Neuronal stem cell (in vitro differentiated cells): Measurements from ENCODE around the gene FOXQ1.
A peak's percentile ranks its signal among the peaks of the same experiment; 100 is the strongest.
"Not testable (repeated sequence)": the region's sequence is repeated elsewhere in the genome, so short reads cannot be mapped to it uniquely, and the experiment has no call there.

Experiments
- DNase-seq: peaks from one replicate; pipeline ENCODE4 v3.0.0-alpha.2; 2013; ENCODE audit warnings: low spot score
- H2AFZ ChIP-seq: one replicate; pipeline ENCODE4 v1.6.1; 2013; ENCODE audit warnings: mild to moderate bottlenecking, low read length, inconsistent platforms
- H2AK5ac ChIP-seq: 2 replicates; pipeline ENCODE4 v1.6.1; 2013; ENCODE audit warnings: low read depth, mild to moderate bottlenecking, inconsistent platforms, low read length, moderate library complexity, mixed read lengths
- H2BK120ac ChIP-seq: 2 replicates; pipeline ENCODE4 v1.6.1; 2013; ENCODE audit warnings: low read depth, mild to moderate bottlenecking, inconsistent platforms, low read length, moderate library complexity, mixed read lengths
- H2BK12ac ChIP-seq: one replicate; pipeline ENCODE4 v1.6.1; 2013; ENCODE audit warnings: low read length, inconsistent platforms
- H2BK15ac ChIP-seq: 2 replicates; pipeline ENCODE4 v1.6.1; 2013; ENCODE audit warnings: mild to moderate bottlenecking, low read length, inconsistent platforms, mixed read lengths
- H2BK5ac ChIP-seq: one replicate; pipeline ENCODE4 v1.6.1; 2013; ENCODE audit warnings: inconsistent platforms, mild to moderate bottlenecking, low read length, moderate library complexity
- H3K14ac ChIP-seq: one replicate; pipeline ENCODE4 v1.6.1; 2013; ENCODE audit warnings: low read length, inconsistent platforms
- H3K18ac ChIP-seq: 2 replicates; pipeline ENCODE4 v1.6.1; 2013; ENCODE audit warnings: low read length, inconsistent platforms
- H3K23ac ChIP-seq: 2 replicates; pipeline ENCODE4 v1.6.1; 2013; ENCODE audit warnings: low read depth, mild to moderate bottlenecking, mixed read lengths, low read length, inconsistent platforms; ENCODE audit not compliant: poor library complexity
- H3K27ac ChIP-seq: replicated peaks from 3 replicates; pipeline ENCODE4 v1.5.1; 2013; ENCODE audit warnings: low read length, inconsistent platforms
- H3K27me3 ChIP-seq, 3 experiments: 2 replicates each; pipeline ENCODE4 v1.6.1; 2013; ENCODE audit warnings: low read length in 3 of 3, mild to moderate bottlenecking in 2 of 3, inconsistent platforms in 1 of 3, low read depth in 1 of 3, mixed read lengths in 1 of 3, moderate library complexity in 1 of 3; ENCODE audit not compliant: control insufficient read depth in 3 of 3, insufficient read depth in 3 of 3
- H3K36me3 ChIP-seq, 2 donors: replicated peaks in 1 of 2; 2 replicates each; pipeline ENCODE4 v1.6.1; 2013; ENCODE audit warnings: low read length in 2 of 2; ENCODE audit not compliant: control insufficient read depth in 2 of 2, insufficient read depth in 2 of 2
- H3K4ac ChIP-seq: 2 replicates; pipeline ENCODE4 v1.6.1; 2013; ENCODE audit warnings: inconsistent platforms, mild to moderate bottlenecking, low read length, moderate library complexity
- H3K4me1 ChIP-seq, 2 donors: 1 replicate in 1 of 2; 2 replicates in 1 of 2; pipeline ENCODE4 v1.6.1; 2013; ENCODE audit warnings: low read length in 2 of 2, low read depth in 1 of 2; ENCODE audit not compliant: control insufficient read depth in 2 of 2, insufficient read depth in 1 of 2
- H3K4me2 ChIP-seq: one replicate; pipeline ENCODE4 v1.6.1; 2013; ENCODE audit warnings: mild to moderate bottlenecking, low read length, inconsistent platforms; ENCODE audit not compliant: insufficient read depth, poor library complexity, severe bottlenecking
- H3K4me3 ChIP-seq, 2 donors: 2 replicates each; pipeline ENCODE4 v1.5.1; 2013; ENCODE audit warnings: low read length in 2 of 2, mild to moderate bottlenecking in 2 of 2, inconsistent platforms in 1 of 2, moderate library complexity in 1 of 2
- H3K79me1 ChIP-seq: one replicate; pipeline ENCODE4 v1.6.1; 2013; ENCODE audit warnings: low read depth, mild to moderate bottlenecking, inconsistent platforms, low read length, moderate library complexity
- H3K9ac ChIP-seq: one replicate; pipeline ENCODE4 v1.6.1; 2013; ENCODE audit warnings: mild to moderate bottlenecking, low read depth, low read length, inconsistent platforms; ENCODE audit not compliant: poor library complexity
- H3K9me3 ChIP-seq, 2 donors: replicated peaks in 1 of 2; 2 replicates each; pipeline versions ENCODE3 to v1.6.1; 2013; ENCODE audit warnings: low read length in 2 of 2, mild to moderate bottlenecking in 2 of 2, inconsistent platforms in 1 of 2, low read depth in 1 of 2, mixed read lengths in 1 of 2, moderate library complexity in 1 of 2; ENCODE audit not compliant: control insufficient read depth in 2 of 2, insufficient read depth in 1 of 2
- H4K8ac ChIP-seq: one replicate; pipeline ENCODE4 v1.6.1; 2013; ENCODE audit warnings: low read depth, mild to moderate bottlenecking, inconsistent platforms, low read length, moderate library complexity
- H4K91ac ChIP-seq: one replicate; pipeline ENCODE4 v1.6.1; 2013; ENCODE audit warnings: low read length, low read depth, mild to moderate bottlenecking, inconsistent platforms; ENCODE audit not compliant: poor library complexity
- WGBS, 2 donors: extraction: QIAGEN DNeasy Blood & Tissue Kit; methylation state at CpG; one replicate each; pipeline ENCODE4 v1.1.7; 2013; ENCODE audit warnings: missing lambda C conversion rate in 2 of 2, mixed read lengths in 1 of 2; ENCODE audit not compliant: insufficient read length in 2 of 2, insufficient replicate concordance in 1 of 2; ENCODE audit errors: extremely low coverage in 2 of 2; 5-methylcytosine and 5-hydroxymethylcytosine counted together

Gene FOXQ1

GRCh38 chr6:1316489-1316971 is 4.6 kb downstream of the FOXQ1 start:
- Histone ChIP-seq H3K4me2 (peak overlapping the region; percentile 69), H2BK12ac (no peak overlapping the region), H3K27me3 (peaks cover 28 to 51% (median 47%) of the 10 kb centered on the region in 3 experiments), H3K4ac (no peak overlapping the region), H3K9ac (peak overlapping the region; percentile 3), H3K27ac (no peak overlapping the region), H3K36me3 (no peaks in the 10 kb centered on the region), H3K79me1 (peaks cover 1% of the 10 kb centered on the region), H3K18ac (peak overlapping the region; percentile 64), H2BK15ac (no peak overlapping the region), H2AFZ (peak overlapping the region; percentile 64), H3K14ac (no peak overlapping the region), H3K9me3 (no peaks in the 10 kb centered on the region), H3K4me1 (peaks cover 0 to 2% of the 10 kb centered on the region in 2 donors), H3K23ac (no peak overlapping the region), H3K4me3 (peak overlapping the region in 1 of 2 donors; percentile 4), H4K91ac (no peak overlapping the region), H4K8ac (no peak overlapping the region), H2BK5ac (no peak overlapping the region), H2BK120ac (no peak overlapping the region), H2AK5ac (no peak overlapping the region)
- DNase-seq, result no peak
- no CpG with 5 or more reads among the region's 35 CpGs for WGBS, 2 donors

DNA sequence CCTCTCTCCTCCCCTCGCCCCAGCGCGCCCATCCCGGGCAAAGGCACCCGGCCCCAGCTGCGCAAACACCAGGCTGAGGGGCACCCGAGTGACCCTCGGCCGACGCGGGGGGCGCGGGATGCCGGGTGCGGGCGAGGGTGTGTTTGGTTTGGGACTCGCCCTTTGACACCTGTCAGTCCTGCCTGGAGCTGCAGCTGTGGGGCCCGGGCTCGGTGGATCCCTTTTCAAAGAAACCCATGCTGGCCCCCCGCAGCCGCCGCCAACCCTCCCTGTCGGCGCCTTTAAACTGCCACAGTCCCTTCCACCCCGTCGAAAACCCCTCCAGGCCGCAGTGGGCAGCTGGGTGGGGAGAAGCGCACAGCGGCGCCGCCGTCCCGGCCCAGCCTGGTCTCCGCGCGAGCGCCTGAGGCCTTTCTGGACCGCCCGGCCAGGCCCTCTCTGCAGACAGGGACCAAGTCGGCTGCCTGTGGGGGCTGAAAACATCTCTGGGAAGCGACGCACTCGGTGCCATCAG is 5.5 kb downstream of the FOXQ1 start:
- Histone ChIP-seq H3K4me3 (no peak overlapping the region), H3K27me3 (peaks cover 21 to 43% (median 39%) of the 10 kb centered on the region in 3 experiments), H3K9ac (no peak overlapping the region), H3K36me3 (no peaks in the 10 kb centered on the region), H2AK5ac (no peak overlapping the region), H3K23ac (no peak overlapping the region), H4K91ac (no peak overlapping the region), H4K8ac (no peak overlapping the region), H2BK120ac (no peak overlapping the region), H2BK5ac (no peak overlapping the region), H3K4me2 (no peak overlapping the region), H3K4ac (no peak overlapping the region), H2BK12ac (no peak overlapping the region), H3K9me3 (no peaks in the 10 kb centered on the region), H3K18ac (no peak overlapping the region), H2BK15ac (no peak overlapping the region), H3K14ac (no peak overlapping the region), H3K4me1 (peaks cover 0 to 2% of the 10 kb centered on the region in 2 donors), H3K79me1 (peaks cover 1% of the 10 kb centered on the region), H3K27ac (no peak overlapping the region), H2AFZ (no peak overlapping the region)
- no peak for DNase-seq
- no CpG with 5 or more reads among the region's 43 CpGs for WGBS, 2 donors

- no peak overlapping the region for H2BK5ac ChIP-seq
- no peak overlapping the region for H2BK12ac ChIP-seq
- DNase-seq, result no peak
- H2AK5ac ChIP-seq, result no peak overlapping the region
- no peak overlapping the region for H3K23ac ChIP-seq
- H3K4ac ChIP-seq, result no peak overlapping the region
- no peak overlapping the region for H3K9ac ChIP-seq
- no peaks in the 10 kb centered on the region for H3K79me1 ChIP-seq
- no CpG with 5 or more reads among the region's 7 CpGs for WGBS, 2 donors
- no peaks in the 10 kb centered on the region for H3K36me3 ChIP-seq
- H2AFZ ChIP-seq, result no peak overlapping the region
- peaks cover 15 to 36% (median 32%) of the 10 kb centered on the region in 3 experiments for H3K27me3 ChIP-seq
- H3K14ac ChIP-seq, result no peak overlapping the region
- H4K8ac ChIP-seq, result no peak overlapping the region
- H3K9me3 ChIP-seq, result no peaks in the 10 kb centered on the region
- H4K91ac ChIP-seq, result no peak overlapping the region
- H3K4me3 ChIP-seq, result no peak overlapping the region
- no peak overlapping the region for H3K27ac ChIP-seq
- H3K4me1 ChIP-seq, result no peaks in the 10 kb centered on the region
- H2BK15ac ChIP-seq, result no peak overlapping the region
- no peak overlapping the region for H3K18ac ChIP-seq
- H2BK120ac ChIP-seq, result no peak overlapping the region
- no peak overlapping the region for H3K4me2 ChIP-seq
These were observed 6.1 kb downstream of the FOXQ1 start for GRCh38 chr6:1318036-1318435.

DNA sequence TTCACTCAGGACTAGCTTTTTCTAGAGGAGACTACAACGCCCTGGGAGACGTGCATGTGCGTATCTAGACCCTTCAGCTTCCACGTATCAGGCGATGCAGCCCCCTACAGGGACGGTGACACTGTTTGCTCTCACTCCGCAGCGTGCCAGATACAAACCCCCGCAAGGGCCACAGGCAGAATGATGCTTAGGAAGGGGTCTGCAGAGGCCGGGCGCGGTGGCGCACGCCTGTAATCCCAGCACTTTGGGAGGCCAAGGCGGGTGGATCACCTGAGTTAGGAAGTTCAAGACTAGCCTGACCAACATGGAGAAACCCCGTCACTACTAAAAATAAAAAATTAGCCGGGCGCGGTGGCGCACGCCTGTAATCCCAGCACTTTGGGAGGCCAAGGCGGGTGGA is 6.7 kb downstream of the FOXQ1 start:
- not testable (repeated sequence) for H3K27ac ChIP-seq, DNase-seq, H2BK120ac ChIP-seq, H2BK15ac ChIP-seq, H2AK5ac ChIP-seq, H3K4me3 ChIP-seq, H2BK12ac ChIP-seq, H3K9me3 ChIP-seq, H3K79me1 ChIP-seq, H2AFZ ChIP-seq, H4K91ac ChIP-seq, H3K4ac ChIP-seq, H3K23ac ChIP-seq, H4K8ac ChIP-seq, H2BK5ac ChIP-seq, H3K36me3 ChIP-seq, H3K4me1 ChIP-seq, H3K14ac ChIP-seq, H3K4me2 ChIP-seq, H3K9ac ChIP-seq, H3K18ac ChIP-seq
- no CpG with 5 or more reads among the region's 22 CpGs for WGBS, 2 donors
- H3K27me3 ChIP-seq, result peaks cover 10 to 30% (median 30%) of the 10 kb centered on the region in 3 experiments
